Left cardiac atrium (tissue), 4 donors: ENCODE measurements around the gene OPRD1. TPM values are rescaled to one million over a fixed set of nuclear protein-coding genes. Genes with fewer than 3 reads are reported as not detected.
"Not testable (repeated sequence)": the region's sequence is repeated elsewhere in the genome, so short reads cannot be mapped to it uniquely, and the experiment has no call there.

Experiments
- ATAC-seq, 2 donors: fragments of 200-7000 bp; cut with Tn5 transposase; one replicate each; pipeline ENCODE4 v1.9.1; 2020; ENCODE audit warnings: mild to moderate bottlenecking in 2 of 2, moderate library complexity in 2 of 2
- DNase-seq: peaks from one replicate; pipeline ENCODE4 v3.0.0-alpha.2; 2020
- intact Hi-C, 2 donors: fragments of 100-400 bp; cut with DNase I; formaldehyde crosslinking; loops; one replicate each; pipeline versions ENCODE4 v1.14.1 to v1.15.1; 2022 to 2023
- total RNA-seq, 2 donors: library from RNA; stranded (reverse); fragmentation: NEBNext Ultra II Directional; extraction: Animal tissue kit (Norgen Biotek cat#: 25700); gene quantifications; one replicate each; pipeline ENCODE4 v1.2.1, GENCODE V29; 2021
- donor health status: DM: no; HTN: yes; CAD: no.
- donor health status: DM: no; HTN: yes; CAD: no; lungs with severe emphysema.
- donor health status: DM: yes; HTN: yes; CAD: no.
- donor health status: Dilated cardiomyopathy.

Gene OPRD1
- total RNA-seq, 2 donors from 2014 or later = not detected

DNA sequence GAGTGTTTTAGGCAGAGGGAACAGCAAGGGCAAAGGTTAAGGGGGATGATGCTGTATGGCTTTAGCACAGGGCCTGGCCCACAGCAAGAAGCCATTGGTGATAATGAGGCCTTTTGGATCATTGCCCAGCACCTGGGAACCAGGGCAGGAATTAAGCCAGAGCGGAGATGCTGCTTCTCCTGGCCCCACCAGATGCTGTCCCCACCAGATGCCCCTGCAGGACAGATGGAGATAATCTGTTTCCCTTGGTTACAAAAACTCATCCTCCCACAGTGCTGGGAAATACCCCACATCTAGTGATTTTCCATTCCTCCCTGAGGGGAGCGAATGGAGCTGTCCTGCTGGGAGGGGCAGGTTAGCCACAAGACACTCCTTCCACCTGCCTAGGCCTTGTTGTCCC, 18.8 kb downstream of the OPRD1 start:
- DNase-seq (no peak), ATAC-seq (no peak)
- intact Hi-C loops = no loop called here

DNA sequence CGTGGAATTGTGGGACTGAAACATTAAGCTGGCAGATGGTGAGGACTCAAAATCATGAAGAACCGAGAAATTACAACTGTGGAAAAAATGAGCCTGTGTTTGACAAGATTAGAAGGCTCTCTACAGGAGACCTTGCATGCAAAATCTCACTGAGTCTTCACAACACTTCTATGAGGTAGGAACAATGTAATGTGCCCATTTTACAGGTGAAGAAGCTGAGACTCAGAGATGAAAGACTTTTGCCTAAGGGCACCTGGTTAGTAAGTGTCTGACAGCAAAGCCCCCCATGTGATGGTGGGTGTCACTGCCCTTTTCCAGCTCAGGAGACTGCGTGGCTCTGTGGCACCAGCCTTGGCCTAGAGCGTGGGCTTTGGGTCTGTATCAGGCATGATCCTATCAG, 21.0 kb downstream of the OPRD1 start:
- no peak for DNase-seq
- no peak for ATAC-seq
- intact Hi-C loops = no loop called here

DNA sequence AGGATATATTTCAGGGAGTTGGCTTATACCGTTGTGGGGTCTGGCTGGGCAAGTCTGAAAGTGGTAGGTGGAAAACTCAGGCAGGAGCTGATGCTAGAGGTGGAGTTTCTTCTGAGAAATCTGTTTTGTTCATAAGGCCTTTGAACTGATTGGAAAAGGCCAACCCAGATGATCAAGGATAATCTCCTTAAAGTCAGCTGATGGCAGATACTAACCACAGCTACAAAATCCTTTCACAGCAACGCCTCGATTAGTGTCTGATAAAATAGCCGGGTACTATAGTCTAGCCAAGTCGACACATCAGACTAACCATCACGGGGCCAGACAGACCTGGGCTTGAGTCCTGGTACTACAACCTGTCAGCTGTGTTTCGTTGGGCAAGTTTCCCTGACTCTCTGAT, 21.4 kb downstream of the OPRD1 start:
- no peak for DNase-seq
- no peak for ATAC-seq
- intact Hi-C loops = no loop called here

DNA sequence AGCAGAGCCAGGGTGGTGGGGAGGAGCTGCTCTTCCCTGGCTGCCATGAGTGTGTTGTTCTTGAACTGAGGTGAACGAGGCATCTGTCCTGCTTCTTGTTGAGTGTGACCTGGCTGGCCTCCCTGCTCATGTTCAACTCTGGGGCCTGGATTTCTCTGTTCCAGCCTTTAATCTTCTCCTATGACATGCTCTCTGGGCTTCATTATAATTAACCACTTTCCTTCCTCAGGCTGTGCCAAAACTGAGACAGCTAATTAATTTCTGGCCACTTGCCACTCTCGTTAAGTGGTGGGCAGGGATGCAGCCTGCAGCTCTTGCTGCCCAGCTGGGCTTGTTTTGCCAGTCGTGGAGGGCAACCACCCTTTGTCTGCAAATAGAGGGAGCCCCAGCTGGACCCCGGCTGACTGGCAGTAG, 23.3 kb downstream of the OPRD1 start:
- DNase-seq (no peak), ATAC-seq (peak in 1 of 2 donors; percentile 24)
- intact Hi-C loops = no loop called here

DNA sequence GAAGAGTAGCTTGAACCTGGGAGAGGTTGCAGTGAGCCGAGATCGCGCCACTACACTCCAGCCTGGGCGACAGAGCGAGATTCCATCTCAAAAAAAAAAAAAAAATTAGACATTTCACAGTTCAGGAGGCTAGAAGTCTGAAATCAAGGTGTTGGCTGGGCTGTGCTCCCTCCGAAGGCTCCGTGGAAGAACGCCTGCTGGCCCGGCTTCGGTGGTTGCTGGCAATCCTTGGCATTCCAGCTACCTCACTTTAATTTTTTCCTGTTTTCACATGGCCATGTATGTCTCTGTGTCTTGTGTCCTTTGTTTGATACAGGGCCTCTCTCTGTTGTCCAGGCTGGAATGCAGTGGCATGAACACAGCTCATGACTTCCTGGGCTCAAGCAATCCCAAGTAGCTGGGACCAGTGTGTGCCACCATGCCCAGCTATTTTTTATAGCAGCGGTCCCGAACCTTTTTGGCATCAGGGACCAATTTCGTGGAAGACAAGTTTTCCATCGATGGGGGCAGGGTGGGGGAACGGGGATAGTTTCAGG, 24.5 kb downstream of the OPRD1 start:
- intact Hi-C loops = no loop called here
- ATAC-seq = no peak
- no peak for DNase-seq

DNA sequence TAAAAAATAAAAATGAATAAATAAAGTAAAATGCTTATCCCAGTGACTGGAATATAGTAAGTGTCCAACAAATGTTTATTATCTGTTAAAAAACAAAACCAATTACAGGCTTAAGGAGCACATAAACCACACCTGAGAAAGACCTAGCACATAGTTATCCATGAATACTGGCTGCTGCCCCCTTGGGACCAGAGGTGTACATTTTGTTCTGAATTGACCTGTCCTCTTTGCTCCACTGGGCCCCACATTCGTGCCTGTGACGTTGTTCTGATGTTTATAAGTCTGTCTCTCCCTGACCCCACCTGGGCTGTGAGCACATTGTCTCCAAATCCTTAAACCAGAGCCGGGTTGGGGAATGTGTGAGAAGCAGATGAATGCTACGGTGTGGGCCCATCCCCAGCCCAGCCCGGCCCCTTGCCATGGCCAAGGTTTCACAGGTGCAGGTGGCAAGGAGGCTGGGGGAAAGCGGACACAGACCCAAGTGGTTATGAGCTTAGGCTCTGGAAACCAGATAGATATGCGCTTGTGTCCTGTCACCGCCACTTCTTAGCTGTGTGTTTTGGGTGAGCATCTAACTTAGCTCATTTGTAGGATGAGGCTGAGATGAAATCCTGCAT, 29.1 kb downstream of the OPRD1 start:
- DNase-seq (no peak), ATAC-seq (no peak)
- intact Hi-C loops = no loop called here

DNA sequence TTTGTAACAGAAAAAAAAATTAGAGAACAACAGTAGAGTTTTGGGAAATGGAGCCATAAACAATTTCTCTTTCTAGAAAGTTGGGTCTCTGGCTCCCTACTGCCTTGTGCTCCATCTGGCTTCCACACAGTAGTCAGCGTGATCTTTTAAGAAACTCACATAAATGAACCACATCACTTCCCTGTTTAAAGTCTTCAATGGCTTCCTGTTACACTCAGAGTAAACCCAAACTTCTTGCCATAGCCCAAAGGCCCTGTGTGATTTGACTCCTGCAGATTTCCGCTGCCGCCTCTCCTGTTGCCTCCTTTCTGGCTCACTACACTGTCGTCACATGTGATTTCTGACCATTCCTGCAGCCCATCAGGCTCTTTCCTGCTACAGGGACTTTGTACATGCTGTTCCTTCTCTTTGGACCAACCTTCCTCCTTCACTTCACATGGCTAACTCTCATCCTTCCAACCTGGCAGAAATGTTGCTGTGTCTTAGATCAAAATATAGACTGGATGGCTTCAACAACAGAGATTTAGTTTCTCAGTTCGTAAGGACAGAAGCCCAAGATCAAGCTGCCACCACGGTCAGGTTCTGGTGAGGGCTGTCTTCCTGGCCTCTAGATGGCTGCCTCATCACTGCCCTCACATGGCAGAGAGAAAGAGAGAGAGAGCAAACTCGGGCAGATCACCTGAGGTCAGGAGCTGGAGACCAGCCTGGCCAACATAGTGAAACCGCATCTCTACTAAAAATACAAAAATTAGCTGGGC, 34.0 kb downstream of the OPRD1 start:
- ATAC-seq = no peak
- intact Hi-C loops = no loop called here
- no peak for DNase-seq

DNA sequence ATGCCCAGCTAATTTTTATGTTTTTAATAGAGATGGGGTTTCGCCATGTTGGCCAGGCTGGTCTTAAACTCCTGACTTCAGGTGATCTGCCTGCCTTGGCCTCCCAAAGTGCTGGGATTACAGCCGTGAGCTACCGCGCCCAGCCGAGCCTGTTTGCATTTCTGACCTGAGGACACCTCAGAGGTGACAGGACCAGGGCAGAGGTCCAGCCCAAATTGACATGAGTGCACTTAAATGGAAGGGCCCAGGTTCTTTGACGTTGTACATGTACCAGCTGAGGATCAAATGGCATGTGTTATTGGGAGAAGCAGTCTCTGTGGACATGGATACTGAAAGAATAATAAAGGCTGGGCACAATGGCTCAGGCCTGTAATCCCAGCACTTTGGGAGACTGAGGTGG, 35.2 kb downstream of the OPRD1 start:
- intact Hi-C loops, DNase-seq, ATAC-seq: not testable (repeated sequence)

DNA sequence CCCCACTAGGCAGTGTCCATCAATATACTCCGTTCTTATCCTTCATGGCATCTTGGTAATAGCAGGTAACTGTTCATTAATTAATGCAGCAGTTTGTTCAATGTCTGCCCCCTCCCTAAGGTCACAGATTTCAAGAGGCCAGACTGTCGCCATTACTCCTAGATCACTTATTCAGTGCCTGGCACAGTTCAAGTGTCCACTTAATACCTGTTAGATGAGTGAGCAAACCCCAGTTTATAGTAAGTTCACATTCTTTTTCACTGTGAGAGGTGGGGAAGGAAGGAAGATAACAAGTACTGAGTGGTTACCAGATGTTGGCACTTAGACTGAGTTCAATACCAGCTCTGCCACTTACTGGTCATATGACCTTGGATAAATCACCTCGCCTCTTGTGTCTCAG, 36.4 kb downstream of the OPRD1 start:
- no peak for ATAC-seq
- no peak for DNase-seq
- intact Hi-C loops = no loop called here

DNA sequence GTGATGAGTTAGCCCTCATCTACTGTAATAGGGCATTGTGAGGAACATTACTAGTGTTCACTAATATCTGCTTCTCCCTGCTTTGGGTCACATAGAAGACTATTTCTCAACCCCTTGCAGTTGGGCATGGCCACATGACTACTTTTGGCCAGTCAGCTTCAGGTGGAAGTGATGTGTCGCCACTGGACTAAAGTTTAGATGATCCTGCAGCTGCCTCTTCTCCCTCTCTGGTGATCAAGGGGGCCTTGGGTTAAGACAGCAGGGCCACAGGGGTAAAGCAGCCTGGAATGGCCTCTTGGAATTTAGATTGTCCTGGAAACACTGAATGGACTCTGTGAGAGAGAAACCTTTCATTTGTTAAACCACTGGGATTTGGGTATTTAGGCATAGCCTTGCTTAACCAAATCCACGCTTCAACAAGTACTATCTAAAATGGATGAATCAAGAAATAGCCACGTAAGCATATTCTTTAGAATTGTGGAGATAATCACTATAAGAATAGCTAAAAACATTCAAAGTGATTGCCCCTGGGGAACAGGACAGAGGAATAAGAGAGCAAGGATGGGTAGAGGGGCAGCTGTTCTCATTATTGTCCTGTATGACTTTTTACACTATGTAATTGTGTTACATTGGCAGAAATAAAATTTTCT, 41.2 kb downstream of the OPRD1 start:
- intact Hi-C loops = no loop called here
- no peak for ATAC-seq
- DNase-seq = no peak

DNA sequence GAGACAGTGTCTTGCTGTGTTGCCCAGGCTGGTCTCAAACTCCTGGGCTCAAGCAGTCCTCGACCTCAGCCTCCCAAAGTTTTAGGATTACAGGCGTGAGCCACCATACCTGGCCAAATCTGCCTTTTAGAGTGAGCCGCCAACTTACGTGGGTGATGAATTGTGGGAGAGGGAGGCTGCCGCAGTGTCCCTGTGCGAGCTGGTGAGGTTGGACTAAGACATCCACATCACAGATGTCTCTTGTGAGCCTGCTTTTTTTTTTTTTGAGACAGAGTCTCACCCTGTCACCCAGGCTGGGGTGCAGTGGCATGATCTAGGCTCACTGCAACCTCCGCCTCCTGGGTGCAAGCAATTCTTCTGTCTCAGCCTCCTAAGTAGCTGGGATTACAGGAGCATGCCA, 42.4 kb downstream of the OPRD1 start:
- DNase-seq, ATAC-seq, intact Hi-C loops: not testable (repeated sequence)

DNA sequence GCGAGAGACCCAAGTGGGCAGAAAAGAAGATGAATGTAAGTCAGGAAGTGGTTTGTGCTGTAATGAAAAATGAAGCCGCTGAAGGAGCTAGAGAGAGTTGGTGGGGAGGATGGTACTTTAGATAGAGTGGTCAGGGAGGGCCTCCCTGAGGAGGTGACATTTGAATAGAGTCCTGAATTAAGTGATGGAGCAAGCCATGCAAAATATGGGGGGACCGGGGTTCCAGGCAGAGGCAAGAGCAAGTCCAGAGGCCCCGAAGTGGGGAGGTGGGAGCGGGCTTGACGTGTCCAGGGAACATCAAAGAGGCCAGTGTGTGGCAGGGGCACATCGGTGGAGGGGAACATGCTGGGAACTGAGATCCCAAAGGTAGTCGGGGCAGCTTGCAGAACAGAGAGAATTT, 43.1 kb downstream of the OPRD1 start:
- ATAC-seq = no peak
- intact Hi-C loops = no loop called here
- no peak for DNase-seq

DNA sequence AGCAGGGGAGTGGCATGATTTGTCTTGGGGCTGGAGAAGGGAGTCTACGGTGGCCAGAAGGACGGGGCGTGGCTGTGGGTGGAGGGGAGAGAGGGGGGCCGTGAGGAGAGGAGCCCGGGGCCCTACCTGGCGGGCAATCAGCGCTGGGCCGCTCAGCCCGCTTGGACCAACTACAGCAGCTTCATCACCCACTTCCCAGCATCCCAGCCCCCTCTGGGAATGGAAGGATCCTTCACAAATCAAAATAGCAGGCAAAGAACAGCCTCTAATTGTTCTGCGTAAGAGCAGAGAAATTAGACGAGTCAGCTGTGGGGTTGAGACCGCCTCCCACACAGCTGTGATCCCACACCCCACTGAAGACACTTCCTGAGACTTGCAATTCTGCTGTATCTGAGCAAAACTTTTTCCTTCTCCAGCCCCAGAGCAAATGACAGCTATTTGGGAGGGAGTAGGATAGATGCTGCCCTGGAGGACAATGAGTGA, 43.5 kb downstream of the OPRD1 start:
- intact Hi-C loops = no loop called here
- ATAC-seq = no peak
- DNase-seq = no peak

DNA sequence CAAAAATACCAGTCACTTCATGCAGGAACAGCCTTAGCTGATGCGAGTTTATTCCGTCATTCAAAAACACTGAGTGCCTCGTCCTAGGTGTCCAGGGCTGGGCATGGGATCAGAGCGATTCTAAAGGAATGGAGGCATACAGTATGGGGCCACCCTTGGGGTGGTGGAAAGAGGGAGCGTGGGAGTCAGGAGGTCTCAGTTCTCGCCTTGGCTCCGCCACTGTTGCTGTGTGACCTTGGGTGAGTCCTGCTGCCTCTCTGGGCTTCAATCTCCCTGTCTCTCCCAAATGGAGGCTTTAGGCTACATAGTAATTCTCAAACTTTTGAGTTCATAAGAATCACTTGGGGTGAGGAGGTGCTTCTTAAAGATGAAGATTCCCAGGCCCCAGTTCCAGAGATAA, 44.0 kb downstream of the OPRD1 start:
- no peak for ATAC-seq
- DNase-seq = no peak
- intact Hi-C loops = no loop called here

DNA sequence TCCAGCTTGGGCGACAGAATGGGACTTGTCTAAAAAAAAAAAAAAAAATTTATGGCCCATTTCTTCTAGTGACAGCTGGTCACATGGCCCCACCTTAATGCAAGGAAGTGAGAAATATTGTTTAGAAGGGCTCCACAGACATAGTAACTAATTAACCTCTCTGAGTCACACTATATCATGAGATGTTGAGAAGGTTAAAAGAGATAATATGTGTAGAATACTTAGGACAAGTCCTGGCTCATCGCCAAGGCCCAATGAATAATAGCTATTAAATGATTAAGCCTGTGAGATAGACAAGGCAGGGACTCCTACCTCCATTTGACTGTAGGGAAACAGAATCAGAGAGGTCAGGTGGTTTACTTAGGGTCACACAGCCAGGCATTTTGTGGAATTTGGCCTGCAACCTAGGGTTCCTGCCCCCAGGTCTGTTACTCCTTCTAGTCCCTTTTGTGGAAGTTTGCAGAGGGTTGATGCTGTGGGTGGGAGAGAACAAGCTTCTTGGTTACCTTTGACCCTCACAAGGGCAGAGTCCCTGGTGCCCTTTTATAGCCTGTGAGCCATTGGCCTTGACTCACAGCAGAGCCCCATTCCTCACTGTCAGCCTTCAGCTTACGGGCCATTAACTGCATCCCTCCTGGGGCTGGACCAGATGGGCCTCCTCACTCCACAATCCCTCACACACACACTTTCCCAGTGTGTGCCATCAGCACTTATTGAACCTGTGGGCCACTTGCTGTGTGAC, 48.5 kb downstream of the OPRD1 start:
- intact Hi-C loops = loop anchor here in 1 of 2 donors (10.0 kb wide), 1 partner anchor 46 kb away; the partner anchor contains the start of gene OPRD1
- no peak for ATAC-seq
- no peak for DNase-seq

DNA sequence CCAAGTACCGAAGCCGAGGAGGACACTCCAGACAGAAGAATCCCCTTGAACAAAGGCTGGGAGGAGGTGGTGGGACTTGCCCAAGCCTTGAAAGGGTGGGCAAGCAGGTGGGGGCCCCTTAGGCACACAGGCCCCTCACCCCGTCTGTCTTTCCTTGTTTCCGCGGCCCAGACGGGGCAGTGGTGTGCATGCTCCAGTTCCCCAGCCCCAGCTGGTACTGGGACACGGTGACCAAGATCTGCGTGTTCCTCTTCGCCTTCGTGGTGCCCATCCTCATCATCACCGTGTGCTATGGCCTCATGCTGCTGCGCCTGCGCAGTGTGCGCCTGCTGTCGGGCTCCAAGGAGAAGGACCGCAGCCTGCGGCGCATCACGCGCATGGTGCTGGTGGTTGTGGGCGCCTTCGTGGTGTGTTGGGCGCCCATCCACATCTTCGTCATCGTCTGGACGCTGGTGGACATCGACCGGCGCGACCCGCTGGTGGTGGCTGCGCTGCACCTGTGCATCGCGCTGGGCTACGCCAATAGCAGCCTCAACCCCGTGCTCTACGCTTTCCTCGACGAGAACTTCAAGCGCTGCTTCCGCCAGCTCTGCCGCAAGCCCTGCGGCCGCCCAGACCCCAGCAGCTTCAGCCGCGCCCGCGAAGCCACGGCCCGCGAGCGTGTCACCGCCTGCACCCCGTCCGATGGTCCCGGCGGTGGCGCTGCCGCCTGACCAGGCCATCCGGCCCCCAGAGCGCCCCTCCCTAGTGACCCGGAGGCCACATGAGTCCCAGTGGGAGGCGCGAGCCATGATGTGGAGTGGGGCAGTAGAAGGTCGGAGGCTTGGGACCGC, 50.8 kb downstream of the OPRD1 start:
- ATAC-seq = peak in 1 of 2 donors; percentile 12

DNA sequence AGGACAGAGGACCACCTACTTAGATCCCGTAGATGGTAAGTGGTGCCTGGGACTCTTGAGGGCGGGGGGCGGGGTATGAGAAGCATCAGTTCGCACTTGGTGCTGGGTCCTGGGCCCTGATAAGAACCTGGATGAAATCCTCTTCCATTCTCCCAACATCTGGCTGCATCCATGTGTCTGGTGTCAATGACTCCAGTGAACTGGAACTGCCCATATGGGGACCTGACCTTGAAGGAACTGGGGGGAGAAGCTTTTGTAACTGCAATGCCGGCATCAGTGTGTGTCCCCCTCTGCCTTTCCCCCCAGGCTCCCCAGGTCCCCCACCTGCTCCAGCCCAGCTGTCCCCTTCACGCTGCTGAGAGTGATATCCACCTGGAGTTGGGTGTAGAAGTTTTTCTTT, 52.7 kb downstream of the OPRD1 start:
- DNase-seq = no peak
- ATAC-seq = no peak
- intact Hi-C loops = loop anchor here (5.0 to 10.0 kb wide), 2 partner anchors 50 to 62 kb away; partner anchors contain the start of gene OPRD1 (in 1 of the 2)

More for the DNA sequence above, 50.8 kb downstream of the OPRD1 start:
- intact Hi-C loops = loop anchor here in 1 of 2 donors (10.0 kb wide), 1 partner anchor 48 kb away; the partner anchor contains the start of gene OPRD1
- DNase-seq = no peak

DNA sequence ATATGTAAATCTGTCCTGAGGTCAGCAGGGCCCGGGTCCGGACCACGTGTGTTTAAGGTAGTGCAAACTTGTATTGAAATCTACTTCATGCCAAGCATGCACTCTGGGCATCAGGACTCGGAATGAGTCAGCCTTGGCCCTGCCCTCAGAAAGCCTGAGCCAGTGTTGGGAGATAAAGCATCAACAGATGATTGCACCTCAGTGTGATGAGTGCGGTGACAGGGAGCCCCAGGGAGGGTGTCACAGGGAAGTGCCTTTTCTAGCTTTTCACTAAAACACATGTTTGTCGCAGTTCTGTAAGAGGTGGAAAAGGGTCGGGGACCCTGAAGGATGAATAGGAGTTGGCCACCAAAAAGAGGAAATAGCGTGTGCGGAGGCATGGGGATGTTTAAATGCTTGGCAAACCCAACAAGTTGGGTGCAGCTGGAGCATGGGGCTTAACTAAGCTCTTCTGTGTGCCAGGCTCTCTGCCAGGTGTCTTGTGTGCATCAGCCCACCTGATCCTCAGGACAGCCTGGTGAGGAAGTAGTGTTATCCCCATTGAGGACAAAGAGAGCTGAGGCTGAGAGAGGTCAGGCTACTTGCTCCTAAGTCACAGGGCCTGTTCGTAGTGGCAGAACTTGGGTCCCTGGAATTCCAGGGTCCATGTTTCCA, 54.2 kb downstream of the OPRD1 start:
- DNase-seq (no peak), ATAC-seq (peak in 1 of 2 donors; percentile 84)
- intact Hi-C loops = loop anchor here (5.0 to 10.0 kb wide), 2 partner anchors 51 to 64 kb away; partner anchors contain the start of gene OPRD1 (in 1 of the 2)
